ENCODE results near the gene DDB1.

- no peak for TF ChIP-seq CTCF (IDR thresholded peaks at IDR 0.05; ENCODE audit: low read length)
- TF ChIP-seq EZH2 (IDR thresholded peaks at IDR 0.05; ENCODE audit: borderline replicate concordance, low read length), result no peak
Observed at GRCh38 chr11:61297341-61297740, 35.6 kb downstream of the DDB1 start.

All from OCI-LY1 (cell line).